Measurements from ENCODE around the gene RTKN. TPM values are rescaled to one million over a fixed set of nuclear protein-coding genes. Genes with fewer than 3 reads are reported as not detected.

RTKN gene
- polyA plus RNA-seq, 1 of the 3 experiments (the other 2 are of a cell fraction), result 22.6 TPM

DNA sequence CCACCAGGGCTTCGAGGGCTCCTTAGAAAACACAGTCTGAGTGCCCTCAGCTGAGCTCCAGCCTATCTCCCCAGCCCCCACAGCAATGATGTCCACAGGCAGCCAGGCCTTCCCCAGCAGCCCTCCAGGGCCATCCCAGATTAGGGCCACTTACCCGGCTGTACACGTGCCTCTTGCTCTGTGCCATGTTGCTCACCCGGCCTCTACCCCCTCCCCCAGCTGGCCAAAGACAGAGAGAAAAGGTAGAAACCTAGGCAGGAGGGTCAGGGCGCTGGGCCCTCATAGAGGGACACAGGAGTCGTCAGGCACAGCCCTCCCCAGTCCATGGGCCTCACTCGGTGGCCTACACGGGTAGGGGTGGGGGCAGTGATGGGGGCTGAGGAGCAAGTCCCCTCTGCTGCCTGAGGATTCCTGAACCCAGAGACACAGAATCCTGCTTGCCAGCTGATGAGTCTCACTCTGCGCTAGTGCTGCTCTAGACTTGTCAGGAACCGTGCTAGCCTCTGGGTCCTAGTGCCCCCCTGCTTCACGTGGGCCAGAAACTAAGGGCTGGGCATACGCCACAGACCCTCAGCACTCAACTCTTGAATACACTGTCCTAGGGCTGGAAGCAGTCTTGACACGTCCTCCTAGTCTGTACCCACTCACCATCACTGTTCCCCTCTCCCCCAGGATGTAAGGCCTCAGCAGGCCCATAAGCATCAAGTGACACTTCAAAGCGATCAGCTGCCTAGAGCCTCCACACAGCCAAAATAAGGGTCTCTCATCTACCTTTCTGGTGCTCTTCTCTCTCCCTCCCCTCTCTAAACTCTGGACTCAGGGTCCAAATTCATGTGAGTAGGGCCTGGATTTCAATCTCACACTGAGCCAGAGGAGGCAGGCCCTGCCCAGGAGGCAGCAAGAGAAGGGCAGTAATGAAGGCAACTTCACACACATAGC lies 61.6 kb downstream of the RTKN start, which contains the start of gene DCTN1 (continued):
- no peak for TF ChIP-seq NFIC (IDR thresholded peaks at IDR 0.05; ENCODE audit: borderline replicate concordance)
- TF ChIP-seq FOSL2 (IDR thresholded peaks at IDR 0.05; ENCODE audit: borderline replicate concordance, low read depth), result no peak
- TF ChIP-seq CHD2 (IDR thresholded peaks at IDR 0.05; ENCODE audit: low read length, partially characterized antibody), result peak; percentile 31
- TF ChIP-seq ELF1 (IDR thresholded peaks at IDR 0.05), result no peak
- no peak for TF ChIP-seq FOXJ3 (CRISPR knock-in tag; IDR thresholded peaks at IDR 0.05)
- TF ChIP-seq GATA2 (CRISPR knock-in tag; IDR thresholded peaks at IDR 0.05), result peak; percentile 9; the same call in 1 of the 2 replicates
- TF ChIP-seq MXI1 (IDR thresholded peaks at IDR 0.05; ENCODE audit: low read depth, low read length), result peak; percentile 73; the same call in 1 of the 2 replicates
- TF ChIP-seq, protein P1, sequence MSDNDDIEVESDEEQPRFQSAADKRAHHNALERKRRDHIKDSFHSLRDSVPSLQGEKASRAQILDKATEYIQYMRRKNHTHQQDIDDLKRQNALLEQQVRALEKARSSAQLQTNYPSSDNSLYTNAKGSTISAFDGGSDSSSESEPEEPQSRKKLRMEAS (IDR thresholded peaks at IDR 0.05; ENCODE audit: low read depth), result peak; percentile 87

DNA sequence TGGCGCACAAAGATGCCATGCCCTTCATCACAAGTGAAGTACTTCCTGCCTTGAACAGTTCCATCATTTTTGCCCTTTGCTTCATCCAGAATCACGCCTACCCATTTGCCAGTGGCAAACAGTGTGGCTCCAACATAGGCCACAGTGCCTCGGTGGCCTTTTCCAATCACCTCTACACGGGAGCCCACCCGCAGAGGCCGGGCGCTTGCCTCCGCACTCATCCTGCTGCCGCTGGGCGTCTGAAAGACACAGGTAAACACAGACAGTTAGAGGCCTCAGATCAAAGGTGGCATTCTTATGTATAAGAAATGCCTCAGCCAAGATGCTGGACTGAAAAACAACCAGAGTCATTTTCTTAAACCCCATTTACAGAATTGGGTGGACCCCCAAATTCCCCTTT lies 63.7 kb downstream of the RTKN start:
- Histone ChIP-seq H3K9me3 (no peaks in the 10 kb centered on the region), H3F3A (replicated peaks; ENCODE audit: insufficient read depth) (no peaks in the 10 kb centered on the region), H3K4me2 (no peak overlapping the region), H3K4me1 (ENCODE audit: control insufficient read depth in 1 of 2, insufficient read depth in 2 of 2, low read depth in 1 of 2, low read length in 1 of 2) (peaks cover 12 to 38% of the 10 kb centered on the region in 2 experiments; a peak in 2 of 4 replicates), H3K79me2 (ENCODE audit: insufficient read depth) (peaks cover 62% of the 10 kb centered on the region), H4K20me1 (ENCODE audit: insufficient read depth) (peaks cover 44% of the 10 kb centered on the region), H3K36me3 (replicated peaks in 1 of 2; ENCODE audit: control insufficient read depth in 1 of 2, insufficient read depth in 2 of 2, low read length in 1 of 2) (peaks cover 0 to 24% of the 10 kb centered on the region in 2 experiments), H3K9ac (no peak overlapping the region), H2AFZ (ENCODE audit: low read depth) (no peak overlapping the region), H3K4me3 (ENCODE audit: low read depth in 2 of 2, low read length in 1 of 2) (no peak overlapping the region), H3K9me2 (no peaks in the 10 kb centered on the region), H3K27me3 (ENCODE audit: insufficient read depth) (no peaks in the 10 kb centered on the region), H3K27ac (ENCODE audit: low read depth in 2 of 2, low read length in 1 of 2) (no peak overlapping the region)
- no peak for DNase-seq
- ChIA-PET POLR2A (no interaction called here), CTCF (no interaction called here)
- TF ChIP-seq EZH2phosphoT487 (IDR thresholded peaks at IDR 0.05; ENCODE audit: borderline replicate concordance, low read depth) (no peak), RXRA (IDR thresholded peaks at IDR 0.05; ENCODE audit: borderline replicate concordance, low read depth) (no peak), CHD2 (IDR thresholded peaks at IDR 0.05; ENCODE audit: low read length, partially characterized antibody) (no peak), GATA2 (CRISPR knock-in tag; IDR thresholded peaks at IDR 0.05) (no peak), MEF2A (IDR thresholded peaks at IDR 0.05; ENCODE audit: borderline replicate concordance, low read depth) (no peak), TEAD4 (IDR thresholded peaks at IDR 0.05; ENCODE audit: borderline replicate concordance, insufficient read depth) (no peak), NFIC (IDR thresholded peaks at IDR 0.05; ENCODE audit: borderline replicate concordance) (no peak), TCF12 (IDR thresholded peaks at IDR 0.05) (no peak), FOXJ3 (CRISPR knock-in tag; IDR thresholded peaks at IDR 0.05) (no peak), EP300 (IDR thresholded peaks at IDR 0.05; ENCODE audit: borderline replicate concordance in 1 of 2, low read depth in 1 of 2, low read length in 1 of 2) (no peak), FOXM1 (IDR thresholded peaks at IDR 0.05; ENCODE audit: low read depth) (no peak), SMC3 (IDR thresholded peaks at IDR 0.05; ENCODE audit: low read depth, low read length) (no peak), SIN3A (IDR thresholded peaks at IDR 0.05; ENCODE audit: borderline replicate concordance, low read depth, low read length) (no peak)
- TF ChIP-seq, protein P2, sequence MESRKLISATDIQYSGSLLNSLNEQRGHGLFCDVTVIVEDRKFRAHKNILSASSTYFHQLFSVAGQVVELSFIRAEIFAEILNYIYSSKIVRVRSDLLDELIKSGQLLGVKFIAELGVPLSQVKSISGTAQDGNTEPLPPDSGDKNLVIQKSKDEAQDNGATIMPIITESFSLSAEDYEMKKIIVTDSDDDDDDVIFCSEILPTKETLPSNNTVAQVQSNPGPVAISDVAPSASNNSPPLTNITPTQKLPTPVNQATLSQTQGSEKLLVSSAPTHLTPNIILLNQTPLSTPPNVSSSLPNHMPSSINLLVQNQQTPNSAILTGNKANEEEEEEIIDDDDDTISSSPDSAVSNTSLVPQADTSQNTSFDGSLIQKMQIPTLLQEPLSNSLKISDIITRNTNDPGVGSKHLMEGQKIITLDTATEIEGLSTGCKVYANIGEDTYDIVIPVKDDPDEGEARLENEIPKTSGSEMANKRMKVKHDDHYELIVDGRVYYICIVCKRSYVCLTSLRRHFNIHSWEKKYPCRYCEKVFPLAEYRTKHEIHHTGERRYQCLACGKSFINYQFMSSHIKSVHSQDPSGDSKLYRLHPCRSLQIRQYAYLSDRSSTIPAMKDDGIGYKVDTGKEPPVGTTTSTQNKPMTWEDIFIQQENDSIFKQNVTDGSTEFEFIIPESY (IDR thresholded peaks at IDR 0.05; ENCODE audit: borderline replicate concordance, low read depth), result no peak
- TF ChIP-seq, protein P3, sequence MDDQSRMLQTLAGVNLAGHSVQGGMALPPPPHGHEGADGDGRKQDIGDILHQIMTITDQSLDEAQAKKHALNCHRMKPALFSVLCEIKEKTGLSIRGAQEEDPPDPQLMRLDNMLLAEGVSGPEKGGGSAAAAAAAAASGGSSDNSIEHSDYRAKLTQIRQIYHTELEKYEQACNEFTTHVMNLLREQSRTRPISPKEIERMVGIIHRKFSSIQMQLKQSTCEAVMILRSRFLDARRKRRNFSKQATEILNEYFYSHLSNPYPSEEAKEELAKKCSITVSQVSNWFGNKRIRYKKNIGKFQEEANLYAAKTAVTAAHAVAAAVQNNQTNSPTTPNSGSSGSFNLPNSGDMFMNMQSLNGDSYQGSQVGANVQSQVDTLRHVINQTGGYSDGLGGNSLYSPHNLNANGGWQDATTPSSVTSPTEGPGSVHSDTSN (IDR thresholded peaks at IDR 0.05), result no peak
- TF ChIP-seq, protein P4, sequence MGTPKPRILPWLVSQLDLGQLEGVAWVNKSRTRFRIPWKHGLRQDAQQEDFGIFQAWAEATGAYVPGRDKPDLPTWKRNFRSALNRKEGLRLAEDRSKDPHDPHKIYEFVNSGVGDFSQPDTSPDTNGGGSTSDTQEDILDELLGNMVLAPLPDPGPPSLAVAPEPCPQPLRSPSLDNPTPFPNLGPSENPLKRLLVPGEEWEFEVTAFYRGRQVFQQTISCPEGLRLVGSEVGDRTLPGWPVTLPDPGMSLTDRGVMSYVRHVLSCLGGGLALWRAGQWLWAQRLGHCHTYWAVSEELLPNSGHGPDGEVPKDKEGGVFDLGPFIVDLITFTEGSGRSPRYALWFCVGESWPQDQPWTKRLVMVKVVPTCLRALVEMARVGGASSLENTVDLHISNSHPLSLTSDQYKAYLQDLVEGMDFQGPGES (IDR thresholded peaks at IDR 0.05; ENCODE audit: low read depth, low read length), result no peak
- TF ChIP-seq, protein P5, sequence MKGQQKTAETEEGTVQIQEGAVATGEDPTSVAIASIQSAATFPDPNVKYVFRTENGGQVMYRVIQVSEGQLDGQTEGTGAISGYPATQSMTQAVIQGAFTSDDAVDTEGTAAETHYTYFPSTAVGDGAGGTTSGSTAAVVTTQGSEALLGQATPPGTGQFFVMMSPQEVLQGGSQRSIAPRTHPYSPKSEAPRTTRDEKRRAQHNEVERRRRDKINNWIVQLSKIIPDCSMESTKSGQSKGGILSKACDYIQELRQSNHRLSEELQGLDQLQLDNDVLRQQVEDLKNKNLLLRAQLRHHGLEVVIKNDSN (IDR thresholded peaks at IDR 0.05; ENCODE audit: borderline replicate concordance, low read depth), result no peak
- 94% methylated on average over 10 of the region's 10 CpGs for WGBS (ENCODE audit: low lambda C conversion rate)
